Activated CD4-positive, alpha-beta T cell treated with anti-CD3 and anti-CD28 coated beads, Interleukin-2, amount 10 ng/mL, durations not matched to agents 7 days and 5 days (primary cell): ENCODE results near the gene KIAA1755. TPM values are rescaled to one million over a fixed set of nuclear protein-coding genes. Genes with fewer than 3 reads are reported as not detected.
"Not testable (repeated sequence)": the region's sequence is repeated elsewhere in the genome, so short reads cannot be mapped to it uniquely, and the experiment has no call there.

Experiments
- CTCF ChIA-PET: fragments of 350-600 bp; sonication (Branson Sonifier 250); formaldehyde crosslinking; loops from one replicate; lab custom pipeline; 2021; ENCODE audit warnings: antibody characterized with exemption; lab: Charles Lee
- POLR2A ChIA-PET: fragments of 350-600 bp; sonication (Branson Sonifier 250); formaldehyde crosslinking; loops from one replicate; lab custom pipeline; 2021; ENCODE audit warnings: antibody characterized with exemption; lab: Charles Lee
- DNase-seq: peaks from one replicate; pipeline ENCODE4 v3.0.0-alpha.2; 2020
- H3K27ac Mint-ChIP-seq: one replicate; pipeline ENCODE4 v1.8.0; 2021; ENCODE audit warnings: mild to moderate bottlenecking, moderate library complexity, mixed read lengths
- H3K27me3 Mint-ChIP-seq: one replicate; pipeline ENCODE4 v1.8.0; 2021; ENCODE audit warnings: mixed read lengths
- H3K36me3 Mint-ChIP-seq: one replicate; pipeline ENCODE4 v1.8.0; 2021; ENCODE audit warnings: low read depth, mixed read lengths
- H3K4me1 Mint-ChIP-seq: one replicate; pipeline ENCODE4 v1.8.0; 2021; ENCODE audit warnings: mixed read lengths
- H3K4me3 Mint-ChIP-seq: one replicate; pipeline ENCODE4 v1.8.0; 2021; ENCODE audit warnings: mild to moderate bottlenecking, moderate library complexity, mixed read lengths
- H3K9me3 Mint-ChIP-seq: one replicate; pipeline ENCODE4 v1.8.0; 2021; ENCODE audit warnings: mixed read lengths
- total RNA-seq, 2 experiments: library from RNA; stranded (reverse); gene quantifications; one replicate each; pipeline ENCODE4 v1.2.3, GENCODE V29; 2021

KIAA1755 gene
- total RNA-seq, 2 experiments from 2014 or later: not detected

DNA sequence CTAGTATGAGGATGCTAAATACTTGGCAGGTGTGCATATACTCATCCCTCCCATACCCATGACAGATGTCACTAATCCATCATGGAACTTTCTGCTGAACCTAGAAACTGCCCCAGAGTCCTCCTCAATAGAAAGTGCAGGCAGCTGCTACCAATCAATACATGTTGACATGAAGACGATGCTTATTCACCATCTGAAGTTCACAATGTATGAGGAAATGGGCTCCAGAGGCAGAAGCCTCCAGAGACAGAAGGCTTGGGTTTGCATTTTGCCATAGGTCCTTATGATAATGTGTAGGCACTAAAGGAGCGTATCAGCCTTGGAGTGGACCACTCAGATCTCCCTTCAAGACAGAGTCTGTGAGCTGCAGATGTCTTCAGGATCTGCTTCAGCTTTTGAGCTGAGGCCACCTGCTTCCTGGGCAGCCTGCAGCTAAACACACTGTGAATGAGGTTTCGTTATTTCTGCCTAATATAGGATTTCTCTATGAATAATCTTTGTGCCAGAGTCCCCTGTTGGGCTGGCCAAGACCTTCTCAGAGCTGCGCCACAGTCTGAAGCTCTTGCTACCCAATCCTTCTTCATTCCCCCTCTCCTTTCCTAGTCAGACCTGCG lies 7.5 kb upstream of the KIAA1755 start:
- H3K4me3 Mint-ChIP-seq: no peak overlapping the region
- no peaks in the 10 kb centered on the region for H3K36me3 Mint-ChIP-seq
- no peaks in the 10 kb centered on the region for H3K4me1 Mint-ChIP-seq
- peaks cover 17% of the 10 kb centered on the region for H3K27me3 Mint-ChIP-seq
- no peaks in the 10 kb centered on the region for H3K9me3 Mint-ChIP-seq
- ChIA-PET POLR2A (no interaction called here), CTCF (no interaction called here)
- DNase-seq: no peak
- H3K27ac Mint-ChIP-seq: no peak overlapping the region

DNA sequence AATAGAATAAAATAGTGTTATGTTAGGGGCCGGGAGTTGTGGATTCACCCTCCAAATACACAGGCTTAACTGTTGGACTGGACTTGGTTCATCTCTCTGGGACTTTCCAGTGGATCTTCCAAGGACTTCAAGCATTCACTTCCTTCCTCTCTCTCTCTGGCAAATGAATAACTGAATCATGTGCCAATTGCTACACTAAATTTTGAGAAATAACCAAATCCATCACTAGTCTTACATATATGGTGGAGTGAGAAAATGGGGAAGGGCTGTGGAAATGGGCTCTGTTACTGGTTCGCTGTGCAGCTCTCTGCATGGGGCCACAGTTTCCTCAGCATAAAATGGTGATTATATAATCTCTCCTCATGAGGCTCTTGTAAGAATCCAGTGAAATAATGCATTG lies 6.8 kb upstream of the KIAA1755 start:
- ChIA-PET CTCF (no interaction called here), POLR2A (no interaction called here)
- no peak overlapping the region for H3K4me3 Mint-ChIP-seq
- no peaks in the 10 kb centered on the region for H3K36me3 Mint-ChIP-seq
- no peaks in the 10 kb centered on the region for H3K9me3 Mint-ChIP-seq
- H3K27me3 Mint-ChIP-seq: peaks cover 17% of the 10 kb centered on the region
- no peak overlapping the region for H3K27ac Mint-ChIP-seq
- no peaks in the 10 kb centered on the region for H3K4me1 Mint-ChIP-seq
- no peak for DNase-seq

DNA sequence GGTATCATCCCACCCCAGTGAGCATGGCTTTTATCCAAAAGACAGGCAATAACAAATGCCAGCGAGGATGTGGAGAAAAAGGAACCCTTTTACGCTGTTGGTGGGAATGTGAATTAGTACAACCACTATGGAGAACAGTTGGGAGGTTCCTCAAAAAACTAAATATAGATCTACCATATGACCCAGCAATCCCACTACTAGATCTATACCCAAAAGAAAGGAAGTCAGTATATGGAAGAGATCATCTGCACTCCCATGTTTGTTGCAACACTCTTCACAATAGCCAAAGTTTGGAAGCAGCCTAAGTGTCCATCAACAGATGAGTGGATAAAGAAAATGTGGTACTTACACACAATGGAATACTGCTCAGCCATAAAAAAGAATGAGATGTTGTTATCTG lies 5.9 kb upstream of the KIAA1755 start:
- DNase-seq: no peak
- peaks cover 21% of the 10 kb centered on the region for H3K27me3 Mint-ChIP-seq
- CTCF ChIA-PET: no interaction called here

DNA sequence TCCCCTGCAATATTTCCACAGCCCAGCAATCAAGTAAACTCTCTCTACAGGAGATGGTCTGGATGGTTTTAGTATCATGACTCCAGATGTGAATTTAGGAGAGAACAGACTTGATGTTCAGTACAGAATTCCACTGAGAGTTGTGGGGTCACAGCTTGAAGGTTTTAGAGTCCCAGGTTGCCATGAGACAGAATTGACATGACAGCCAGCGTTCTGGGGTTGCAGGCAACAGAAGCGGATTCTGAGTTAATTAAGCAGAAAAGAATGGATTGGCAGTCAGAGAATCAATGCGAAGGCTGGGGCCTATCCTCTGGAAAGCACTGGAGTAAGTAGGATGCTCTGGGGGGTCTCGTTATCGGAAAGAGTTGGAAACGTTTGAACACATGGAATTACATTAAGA lies 2.4 kb upstream of the KIAA1755 start:
- DNase-seq: no peak
- H3K4me1 Mint-ChIP-seq: no peaks in the 10 kb centered on the region
- H3K36me3 Mint-ChIP-seq: no peaks in the 10 kb centered on the region
- H3K4me3 Mint-ChIP-seq: no peak overlapping the region
- ChIA-PET POLR2A (no interaction called here), CTCF (interaction anchor here (1.0 to 1.1 kb wide), 2 partner anchors 10 to 20 kb away, joined by 3 read pairs; no protein-coding TSS in a partner anchor)
- peaks cover 43% of the 10 kb centered on the region for H3K27me3 Mint-ChIP-seq
- no peak overlapping the region for H3K27ac Mint-ChIP-seq
- no peaks in the 10 kb centered on the region for H3K9me3 Mint-ChIP-seq

More for the DNA sequence above, 5.9 kb upstream of the KIAA1755 start:
- Mint-ChIP-seq H3K9me3 (no peaks in the 10 kb centered on the region), H3K36me3 (no peaks in the 10 kb centered on the region), H3K27ac (no peak overlapping the region), H3K4me3 (no peak overlapping the region), H3K4me1 (no peaks in the 10 kb centered on the region)
- POLR2A ChIA-PET: no interaction called here

DNA sequence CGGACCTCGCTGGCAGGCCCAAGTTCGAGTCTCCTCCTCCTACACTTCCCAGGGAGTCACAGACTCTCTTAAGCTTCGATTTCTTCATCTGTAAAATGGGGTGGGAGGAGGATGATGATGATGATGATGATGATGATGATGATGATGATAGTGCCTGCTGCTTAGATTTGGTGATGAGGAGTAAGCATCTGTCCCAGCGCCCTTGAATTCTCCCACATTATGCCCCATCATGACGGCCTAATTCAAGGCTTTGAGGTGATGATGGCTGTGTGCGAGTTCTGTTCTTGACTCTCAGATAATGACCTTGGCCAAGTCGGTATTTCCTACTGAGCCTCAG lies 487 bp upstream of the KIAA1755 start:
- no peaks in the 10 kb centered on the region for H3K4me1 Mint-ChIP-seq
- no peak overlapping the region for H3K4me3 Mint-ChIP-seq
- no peaks in the 10 kb centered on the region for H3K36me3 Mint-ChIP-seq
- no peak for DNase-seq
- CTCF ChIA-PET: no interaction called here
- peaks cover 48% of the 10 kb centered on the region for H3K27me3 Mint-ChIP-seq
- no peaks in the 10 kb centered on the region for H3K9me3 Mint-ChIP-seq
- H3K27ac Mint-ChIP-seq: no peak overlapping the region
- POLR2A ChIA-PET: no interaction called here

DNA sequence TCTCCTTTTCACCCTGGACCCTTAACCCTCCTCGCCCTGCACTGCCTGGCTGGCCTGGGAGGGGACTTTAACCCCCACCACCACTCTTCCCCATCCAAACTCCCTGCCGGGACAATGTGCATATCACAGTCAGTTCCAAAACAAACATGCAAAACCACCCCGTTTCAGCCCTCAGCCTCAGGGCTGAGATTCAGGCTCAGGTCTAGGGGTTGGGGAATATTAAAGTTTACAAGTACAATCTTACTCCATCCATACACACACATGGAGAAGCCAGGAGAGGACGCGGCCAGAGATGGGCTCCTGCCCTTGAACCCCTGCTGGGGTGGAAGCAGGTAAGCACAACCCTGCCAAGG lies 534 bp downstream of the KIAA1755 start:
- ChIA-PET CTCF (interaction anchor here (0.6 kb wide), 1 partner anchor 34 kb away, joined by 3 read pairs; no protein-coding TSS in a partner anchor), POLR2A (no interaction called here)
- Mint-ChIP-seq H3K9me3 (no peaks in the 10 kb centered on the region), H3K4me1 (no peaks in the 10 kb centered on the region), H3K27me3 (peaks cover 44% of the 10 kb centered on the region), H3K27ac (no peak overlapping the region), H3K36me3 (no peaks in the 10 kb centered on the region), H3K4me3 (no peak overlapping the region)
- no peak for DNase-seq

DNA sequence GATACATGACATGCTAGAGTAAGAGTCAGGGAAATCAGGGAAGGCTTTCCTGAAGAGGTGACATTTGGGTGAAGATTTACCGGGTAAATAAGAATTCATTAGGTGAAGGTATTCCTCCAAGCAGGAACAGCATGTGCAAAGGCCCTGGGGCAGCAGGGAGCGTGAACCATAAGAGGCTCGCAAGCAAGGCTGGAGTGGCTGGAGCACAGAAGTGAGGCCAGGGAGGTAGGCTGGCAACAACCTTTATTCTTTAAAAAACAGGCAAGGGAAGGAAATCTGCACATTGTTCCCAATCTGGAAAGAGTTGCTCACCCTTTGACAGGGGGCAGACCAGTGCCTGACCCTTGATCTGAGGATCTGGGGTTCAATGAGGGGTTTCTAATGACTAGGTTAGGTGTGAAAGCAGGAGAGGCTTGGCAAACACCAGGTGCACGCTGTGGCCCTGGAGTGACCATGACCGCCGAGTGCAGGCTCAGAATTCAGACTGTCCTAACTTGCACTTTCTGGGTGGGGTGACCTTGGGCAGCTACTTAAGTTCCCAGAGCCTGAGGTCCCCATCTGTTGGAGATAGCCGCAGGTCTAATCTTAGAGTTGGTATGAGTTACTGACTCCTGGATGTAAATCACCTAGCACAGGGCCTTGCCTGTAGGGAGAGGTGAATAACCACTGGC lies 1.9 kb downstream of the KIAA1755 start:
- no peak for DNase-seq
- Mint-ChIP-seq H3K4me3 (no peak overlapping the region), H3K27me3 (peaks cover 38% of the 10 kb centered on the region), H3K27ac (no peak overlapping the region), H3K36me3 (no peaks in the 10 kb centered on the region), H3K9me3 (no peaks in the 10 kb centered on the region), H3K4me1 (no peaks in the 10 kb centered on the region)
- ChIA-PET CTCF (no interaction called here), POLR2A (no interaction called here)

DNA sequence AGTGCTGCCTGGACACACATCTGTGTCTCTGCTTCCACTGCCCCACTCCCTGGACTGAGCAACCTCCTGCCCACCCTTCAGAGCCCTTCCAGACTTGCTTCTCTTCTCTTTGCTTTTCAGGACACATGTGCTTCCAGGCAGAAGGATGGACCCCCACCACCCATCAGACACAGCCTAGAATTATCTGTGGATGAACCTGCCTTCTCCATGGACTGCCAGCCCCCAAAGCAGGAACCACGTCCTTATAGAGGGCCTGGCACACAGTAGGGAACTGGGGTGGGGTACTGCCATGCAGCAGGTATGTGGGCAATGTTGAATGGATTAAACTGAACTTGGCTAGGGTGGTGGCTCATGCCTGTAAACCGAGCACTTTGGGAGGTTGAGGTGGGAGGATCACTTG lies 3.6 kb downstream of the KIAA1755 start:
- H3K27me3 Mint-ChIP-seq: peaks cover 33% of the 10 kb centered on the region
- no peak overlapping the region for H3K4me3 Mint-ChIP-seq
- no peaks in the 10 kb centered on the region for H3K9me3 Mint-ChIP-seq
- no peaks in the 10 kb centered on the region for H3K4me1 Mint-ChIP-seq
- no peak for DNase-seq
- ChIA-PET POLR2A (no interaction called here), CTCF (no interaction called here)
- no peak overlapping the region for H3K27ac Mint-ChIP-seq
- no peaks in the 10 kb centered on the region for H3K36me3 Mint-ChIP-seq

DNA sequence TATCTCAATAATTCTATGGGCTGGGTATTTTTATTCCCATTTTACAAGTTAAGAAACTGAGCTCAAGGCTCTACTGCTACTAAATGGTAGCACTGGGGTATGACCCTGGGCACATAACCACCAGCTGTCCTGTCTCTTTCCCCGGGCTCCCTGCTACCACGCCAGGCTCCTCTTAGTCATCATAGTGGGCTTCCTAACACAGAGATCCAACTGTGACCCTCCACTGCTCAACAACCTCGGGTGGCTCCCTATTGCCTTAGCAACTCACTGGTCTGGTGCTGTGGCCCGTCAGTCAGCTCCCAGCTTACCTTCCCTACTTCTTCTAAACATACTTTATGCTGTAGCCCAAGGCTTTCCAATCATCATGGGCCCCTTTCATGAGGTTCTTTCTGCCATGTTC lies 4.5 kb downstream of the KIAA1755 start:
- H3K9me3 Mint-ChIP-seq: no peaks in the 10 kb centered on the region
- H3K36me3 Mint-ChIP-seq: no peaks in the 10 kb centered on the region
- H3K4me1 Mint-ChIP-seq: no peaks in the 10 kb centered on the region
- peaks cover 26% of the 10 kb centered on the region for H3K27me3 Mint-ChIP-seq
- H3K4me3 Mint-ChIP-seq: no peak overlapping the region
- POLR2A ChIA-PET: no interaction called here
- CTCF ChIA-PET: no interaction called here
- no peak overlapping the region for H3K27ac Mint-ChIP-seq
- no peak for DNase-seq

DNA sequence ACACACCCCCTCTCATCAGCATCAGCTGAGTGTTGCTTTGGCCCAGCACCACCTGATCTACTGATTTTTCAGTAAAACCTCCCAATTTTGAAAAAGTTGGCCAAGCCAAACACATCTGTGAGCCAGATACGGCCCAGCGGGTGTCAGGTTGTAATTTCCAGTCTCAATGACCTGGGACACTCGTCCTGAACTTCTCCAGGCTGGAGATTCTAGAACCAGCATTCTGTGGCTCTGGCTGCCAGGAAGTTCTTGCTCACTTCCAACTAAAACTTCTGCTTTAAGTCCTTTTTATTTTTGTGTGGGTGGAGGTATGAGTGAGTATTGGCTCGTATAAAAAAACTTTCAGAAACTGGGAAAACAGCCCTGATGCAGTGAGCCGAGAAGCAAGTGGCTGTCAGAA lies 5.1 kb downstream of the KIAA1755 start:
- no peak overlapping the region for H3K4me3 Mint-ChIP-seq
- peaks cover 27% of the 10 kb centered on the region for H3K27me3 Mint-ChIP-seq
- DNase-seq: no peak
- no peak overlapping the region for H3K27ac Mint-ChIP-seq
- no peaks in the 10 kb centered on the region for H3K36me3 Mint-ChIP-seq
- ChIA-PET CTCF (no interaction called here), POLR2A (no interaction called here)
- H3K4me1 Mint-ChIP-seq: no peaks in the 10 kb centered on the region
- H3K9me3 Mint-ChIP-seq: no peaks in the 10 kb centered on the region

DNA sequence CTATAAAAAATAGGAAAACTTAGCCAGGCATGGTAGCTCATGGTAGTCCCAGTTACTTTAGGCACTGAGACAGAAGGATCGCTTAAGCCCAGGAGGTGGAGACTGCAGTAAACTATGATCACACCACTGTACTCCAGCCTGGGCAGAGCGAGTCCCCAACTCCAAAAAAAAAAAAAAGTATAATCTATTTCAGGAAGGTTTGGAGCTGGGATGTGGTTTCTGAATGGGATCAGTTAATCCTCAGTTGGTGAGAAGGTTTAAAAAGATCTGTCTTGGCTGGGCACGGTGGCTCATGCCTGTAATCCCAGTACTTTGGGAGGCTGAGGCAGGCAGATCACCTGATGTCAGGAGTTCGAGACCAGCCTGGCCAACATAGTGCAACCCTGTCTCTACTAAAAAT lies 5.9 kb downstream of the KIAA1755 start:
- DNase-seq, H3K4me3 Mint-ChIP-seq, H3K27ac Mint-ChIP-seq, POLR2A ChIA-PET, H3K4me1 Mint-ChIP-seq, H3K36me3 Mint-ChIP-seq, H3K9me3 Mint-ChIP-seq: not testable (repeated sequence)
- CTCF ChIA-PET: interaction anchor here (0.6 kb wide), 2 partner anchors 910 to 1689 kb away, joined by 3 read pairs; no protein-coding TSS in a partner anchor
- H3K27me3 Mint-ChIP-seq: peaks cover 21% of the 10 kb centered on the region

DNA sequence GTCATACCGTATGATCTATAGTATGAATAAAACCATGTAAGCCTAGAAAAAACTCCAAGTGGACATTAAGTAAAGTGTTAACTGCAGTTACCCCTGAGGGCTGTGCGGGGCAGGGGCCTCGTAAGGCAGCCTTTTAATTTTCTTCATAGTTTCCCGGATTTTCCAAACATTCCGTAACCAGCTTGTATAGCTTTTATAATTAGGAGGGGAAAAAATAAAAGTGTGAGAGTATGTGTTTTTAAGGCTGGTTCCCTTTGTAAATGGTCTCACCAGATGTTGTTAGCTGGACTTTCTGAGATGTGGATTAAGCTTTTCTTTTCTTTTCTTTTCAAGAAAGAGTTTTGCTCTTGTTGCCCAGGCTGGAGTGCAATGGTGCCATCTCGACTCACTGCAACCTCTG lies 7.0 kb downstream of the KIAA1755 start:
- H3K4me3 Mint-ChIP-seq: no peak overlapping the region
- H3K27ac Mint-ChIP-seq: no peak overlapping the region
- H3K36me3 Mint-ChIP-seq: no peaks in the 10 kb centered on the region
- ChIA-PET CTCF (no interaction called here), POLR2A (no interaction called here)
- H3K27me3 Mint-ChIP-seq: peaks cover 12% of the 10 kb centered on the region
- no peaks in the 10 kb centered on the region for H3K9me3 Mint-ChIP-seq
- DNase-seq: no peak
- H3K4me1 Mint-ChIP-seq: no peaks in the 10 kb centered on the region

DNA sequence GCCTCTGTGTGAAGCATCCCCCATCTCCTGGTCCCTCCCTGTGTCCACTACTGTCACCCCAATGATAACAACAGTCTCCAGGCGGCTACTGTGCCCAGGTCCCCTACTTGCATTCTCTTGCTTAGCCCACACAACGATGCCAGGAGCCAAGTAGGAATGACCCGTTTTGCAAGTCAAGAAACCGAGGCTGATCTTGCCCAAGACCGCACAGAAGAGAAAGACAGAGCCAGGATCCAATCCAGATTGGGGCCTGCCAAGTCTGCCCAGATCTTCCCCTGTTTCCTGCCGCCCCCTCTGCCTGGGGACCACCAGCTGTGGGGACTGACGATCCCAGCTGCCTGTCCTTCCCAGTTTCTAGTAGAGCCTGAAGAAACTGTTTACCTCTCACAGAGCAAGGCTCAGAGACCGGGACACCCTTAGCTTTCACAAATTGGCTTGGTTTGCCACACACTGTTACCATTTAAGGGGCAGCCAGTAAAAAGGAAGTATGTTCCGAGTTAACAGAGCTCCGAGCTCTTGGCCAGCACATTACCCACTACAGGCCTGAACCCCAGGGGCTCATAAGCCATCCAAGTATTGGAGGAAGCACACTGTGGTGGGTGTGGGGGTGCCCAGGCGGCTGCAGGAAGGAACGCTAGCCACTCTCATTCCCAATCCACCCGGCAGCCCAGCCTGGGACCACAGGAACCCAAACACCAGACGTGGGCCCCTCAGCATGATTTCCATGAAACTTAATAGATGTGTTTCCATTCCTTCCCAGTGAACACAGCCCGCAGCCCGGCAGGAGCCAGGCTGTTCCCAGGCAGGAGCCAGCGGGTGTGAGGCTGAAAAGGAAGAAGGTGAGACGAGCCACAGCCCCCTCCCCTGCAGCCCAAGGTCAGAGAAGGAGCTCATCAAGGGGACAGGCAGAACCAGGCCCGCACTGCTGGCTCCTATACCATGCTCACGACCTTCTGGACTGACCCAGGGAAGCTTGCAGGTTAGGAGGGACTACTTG lies 7.9 kb downstream of the KIAA1755 start:
- CTCF ChIA-PET: no interaction called here
- Mint-ChIP-seq H3K27ac (no peak overlapping the region), H3K9me3 (no peaks in the 10 kb centered on the region), H3K27me3 (peaks cover 7% of the 10 kb centered on the region), H3K4me1 (no peaks in the 10 kb centered on the region), H3K36me3 (no peaks in the 10 kb centered on the region), H3K4me3 (no peak overlapping the region)
- POLR2A ChIA-PET: no interaction called here
- DNase-seq: no peak
